Fibroblast of peridontal ligament (primary cell): ENCODE results near the gene POU4F1.

Experiments used
- DNase-seq: peaks from one replicate; pipeline ENCODE4 v3.0.0-alpha.2; 2010; ENCODE audit errors: extremely low read depth

Gene POU4F1

DNA sequence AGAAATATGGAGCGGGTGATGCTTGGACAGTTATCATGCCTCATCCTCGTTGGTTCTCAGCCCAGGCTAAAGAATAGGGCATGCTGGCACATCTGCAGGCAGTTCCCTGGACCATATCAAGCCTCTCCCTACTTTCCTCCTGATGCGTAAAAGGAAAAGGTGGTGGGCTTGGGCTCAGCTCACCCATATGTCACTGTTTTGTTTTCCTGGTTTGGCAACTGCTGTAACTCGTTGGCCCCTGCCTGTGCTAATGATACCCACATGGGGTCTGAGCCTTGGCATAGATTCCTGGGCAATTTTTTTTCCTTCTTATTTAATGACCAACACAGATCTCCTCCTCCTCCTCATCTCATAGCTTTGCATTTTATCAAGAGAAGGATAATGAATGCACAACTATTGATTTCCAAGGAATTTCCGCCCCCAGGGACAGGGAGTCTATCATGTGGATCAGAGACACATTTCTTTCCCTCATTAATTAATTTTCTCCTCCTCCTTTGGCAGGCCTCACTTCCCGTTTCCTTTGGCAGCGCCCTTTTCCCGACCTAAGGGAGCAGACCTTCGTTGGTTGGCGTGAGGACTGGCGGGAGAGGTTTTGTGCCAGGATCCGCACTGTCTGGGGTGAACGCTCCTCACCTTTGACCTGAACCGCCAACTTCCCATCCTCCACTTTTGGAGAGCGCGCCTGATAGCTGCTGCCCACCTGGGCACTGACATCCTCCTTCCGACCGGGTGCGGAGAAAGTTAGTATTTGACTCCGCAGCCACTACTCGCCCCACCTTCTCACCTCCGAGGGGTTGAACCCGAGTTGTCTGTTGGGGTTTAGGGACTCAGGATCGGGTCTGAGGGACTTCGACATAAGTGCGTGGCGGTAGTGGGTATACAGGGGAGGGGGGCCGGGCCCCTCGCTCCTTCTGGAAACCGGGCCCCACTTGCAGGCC, 3.4 kb upstream of the POU4F1 start:
- DNase-seq = no peak

DNA sequence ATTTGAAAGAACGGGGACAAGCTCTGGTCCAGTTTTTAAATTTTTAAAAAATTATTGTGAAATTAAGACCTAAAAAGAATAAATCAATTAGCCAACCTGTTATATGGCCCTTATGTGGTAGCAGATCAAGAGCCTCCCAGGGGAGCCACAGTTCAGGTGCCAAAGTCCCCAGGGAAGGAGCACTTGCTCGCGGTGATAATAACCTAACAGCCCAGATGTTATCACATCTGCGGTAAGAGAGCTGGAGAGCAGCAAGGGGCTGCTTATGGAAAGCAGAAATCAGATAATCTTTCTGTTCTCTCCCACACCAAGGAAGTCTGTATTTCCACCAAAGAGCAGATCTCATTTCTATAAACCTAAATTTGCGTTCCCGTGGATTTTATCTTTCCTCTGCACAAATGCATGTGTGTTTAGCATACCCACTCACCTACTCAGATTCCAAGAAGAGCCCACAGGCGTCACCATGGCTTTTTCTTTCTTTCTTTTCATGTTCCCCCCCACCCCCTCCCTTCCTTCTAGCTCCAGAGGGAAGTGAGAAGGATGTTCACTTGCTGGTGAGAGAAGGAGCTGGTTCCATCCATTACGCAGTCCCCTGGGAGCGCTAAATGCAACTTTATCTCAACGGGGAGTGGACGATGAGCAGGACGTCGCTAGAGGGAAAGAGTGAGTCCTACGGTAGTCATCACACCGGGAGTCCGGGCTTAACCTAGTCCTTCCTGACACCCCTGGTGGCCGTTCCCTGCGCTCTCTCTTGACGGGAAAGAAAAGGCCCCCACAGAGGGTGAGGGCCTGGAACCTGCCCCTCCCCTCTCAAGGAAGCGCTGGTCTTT, 1.6 kb upstream of the POU4F1 start:
- DNase-seq = no peak

DNA sequence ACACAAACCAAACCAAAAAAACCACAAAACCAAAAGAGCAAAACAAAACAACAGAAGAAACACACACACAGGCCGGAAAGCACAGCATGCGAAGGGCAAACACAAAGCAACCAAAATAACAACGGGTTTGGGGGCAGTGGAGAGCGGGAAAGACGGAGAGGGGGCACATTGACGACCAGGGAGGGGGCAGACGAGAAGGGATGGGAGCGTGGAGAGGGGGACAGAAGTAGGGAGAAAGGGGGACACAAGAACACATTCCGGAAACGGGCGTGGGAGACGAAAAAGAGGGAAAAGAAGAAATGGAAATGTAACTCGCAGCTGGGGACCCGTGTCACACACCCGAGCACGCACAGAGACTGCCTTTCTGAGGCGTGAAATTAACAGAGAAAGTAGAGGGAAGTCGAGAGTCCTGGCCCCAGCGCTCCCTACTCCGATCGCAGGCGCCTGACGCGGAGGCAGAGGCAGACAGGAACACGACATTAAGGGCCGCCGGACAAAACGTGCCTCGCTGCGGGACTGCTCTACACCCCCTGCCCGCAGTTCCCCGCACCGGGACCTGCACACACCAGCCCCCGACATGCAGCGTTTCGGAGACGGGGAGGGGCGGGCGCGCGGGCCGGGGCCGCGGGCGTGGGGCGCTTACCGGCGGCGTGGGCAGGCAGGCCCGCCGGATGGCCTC, 652 bp downstream of the POU4F1 start:
- no peak for DNase-seq

DNA sequence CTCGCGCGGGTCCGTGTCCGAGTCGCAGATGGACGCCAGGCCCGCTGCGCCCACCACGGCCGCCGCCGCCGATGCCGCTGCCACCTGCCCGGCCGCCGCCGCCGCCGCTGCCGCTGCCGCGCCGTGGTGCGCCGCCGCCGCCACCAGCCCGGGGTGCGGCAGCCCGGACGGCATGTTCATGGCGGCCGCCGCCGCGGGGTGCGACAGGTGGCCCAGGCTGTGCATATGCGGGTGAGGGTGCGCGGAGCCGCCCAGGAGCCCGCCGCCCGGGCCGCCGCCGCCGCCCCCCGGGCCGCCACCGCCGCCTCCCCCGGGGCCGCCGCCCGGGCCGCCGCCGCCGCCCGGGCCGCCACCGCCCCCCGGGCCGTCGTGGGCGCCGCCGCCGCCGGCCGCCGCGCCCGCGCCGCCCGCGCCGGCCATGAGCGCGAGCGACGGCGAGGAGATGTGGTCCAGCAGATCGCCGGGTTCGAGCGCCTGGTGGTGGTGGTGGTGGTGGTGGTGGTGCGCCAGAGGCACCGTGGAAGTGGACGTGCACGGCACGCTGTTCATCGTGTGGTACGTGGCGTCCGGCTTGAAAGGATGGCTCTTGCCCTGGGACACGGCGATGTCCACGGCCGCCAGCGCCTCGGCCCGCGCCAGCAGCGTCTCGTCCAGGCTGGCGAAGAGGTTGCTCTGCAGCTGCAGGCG, 1.3 kb downstream of the POU4F1 start:
- no peak for DNase-seq

DNA sequence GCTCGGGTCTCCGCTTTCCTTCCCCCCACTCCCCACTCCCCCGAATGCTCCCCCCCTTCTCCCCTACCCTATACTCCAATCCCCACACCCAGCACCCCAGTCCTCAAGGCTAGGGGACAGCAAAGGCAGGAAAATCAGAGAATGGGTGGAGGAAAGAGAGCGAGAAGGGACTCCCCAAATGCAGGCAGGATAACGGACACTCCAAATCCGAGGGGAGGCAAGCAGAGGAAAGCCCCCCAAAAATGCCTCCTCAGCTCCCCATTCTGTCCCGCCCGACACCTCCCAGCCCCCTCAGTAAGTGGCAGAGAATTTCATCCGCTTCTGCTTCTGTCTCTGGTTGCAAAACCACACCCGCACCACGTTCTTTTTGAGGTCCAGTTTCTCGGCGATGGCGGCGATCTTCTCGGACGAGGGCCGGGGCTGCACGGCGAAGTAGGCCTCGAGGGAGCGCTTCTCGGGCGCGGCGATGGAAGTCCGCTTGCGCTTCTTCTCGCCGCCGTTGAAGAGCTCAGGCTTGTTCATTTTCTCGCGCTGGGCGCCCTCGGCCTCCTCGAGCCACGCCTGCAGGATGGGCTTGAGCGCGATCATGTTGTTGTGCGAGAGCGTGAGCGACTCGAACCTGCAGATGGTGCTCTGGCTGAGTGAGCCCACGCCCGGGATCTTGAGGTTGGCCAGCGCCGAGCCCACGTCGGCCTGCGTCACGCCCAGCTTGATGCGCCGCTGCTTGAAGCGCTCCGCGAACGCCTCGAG, 2.1 kb downstream of the POU4F1 start:
- DNase-seq = no peak

DNA sequence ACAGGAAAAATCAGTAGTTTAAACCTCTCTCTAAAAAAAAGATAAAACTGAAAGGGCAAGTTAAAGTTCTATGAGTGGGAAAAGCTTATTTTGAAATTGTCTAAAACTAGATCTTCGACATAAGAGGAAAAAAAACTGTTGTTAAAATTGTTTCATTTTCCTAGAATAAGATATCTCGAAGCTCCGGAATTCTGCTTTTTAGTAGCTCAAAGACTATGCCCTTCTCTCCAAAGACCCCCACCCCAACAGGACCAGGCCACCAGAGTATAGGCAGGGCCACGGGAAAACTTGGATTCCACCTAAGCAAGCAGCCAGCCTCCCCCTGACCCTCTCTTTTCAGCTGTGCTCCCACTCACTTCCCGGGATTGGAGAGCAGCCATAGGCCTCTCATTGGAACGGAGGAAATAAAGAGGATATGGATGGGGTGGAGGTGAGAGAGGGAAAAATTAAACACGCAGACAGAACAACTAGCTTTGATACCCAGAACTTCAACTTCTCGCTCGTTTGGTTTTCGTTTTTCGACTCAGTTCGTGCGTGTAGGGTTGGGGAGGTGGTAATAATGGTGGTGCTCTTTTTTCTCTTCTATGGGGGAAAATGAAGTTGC, 3.0 kb downstream of the POU4F1 start:
- DNase-seq = no peak

DNA sequence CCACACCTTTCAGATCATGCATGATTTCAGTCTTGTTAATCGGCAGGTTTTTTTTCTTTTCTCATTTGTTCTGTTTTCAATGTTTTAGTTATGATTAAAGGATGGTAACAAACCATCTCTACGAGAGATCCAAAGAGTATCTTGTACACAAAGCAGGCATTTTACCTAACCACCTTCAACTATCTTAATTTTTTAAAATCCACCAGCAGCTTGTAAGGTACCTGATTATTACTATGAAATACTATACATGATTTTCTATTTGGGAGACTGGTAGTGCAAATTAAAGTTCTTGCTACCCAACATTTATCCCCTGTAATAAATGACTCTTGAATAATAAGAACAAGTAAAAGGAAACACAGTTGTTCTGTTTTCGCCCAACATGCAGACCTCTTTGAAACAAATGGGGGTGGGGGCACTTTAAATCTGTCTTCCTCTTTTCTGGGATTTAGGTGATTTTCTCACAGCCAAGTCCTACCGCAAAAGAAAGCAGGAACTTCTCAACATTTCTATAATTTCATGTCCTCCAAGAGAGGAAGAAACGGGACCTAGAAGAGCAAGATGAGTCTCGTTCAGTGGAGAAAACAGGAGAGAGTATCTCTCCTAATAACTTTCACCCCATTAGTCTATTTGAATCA, 3.6 kb downstream of the POU4F1 start:
- DNase-seq = no peak

DNA sequence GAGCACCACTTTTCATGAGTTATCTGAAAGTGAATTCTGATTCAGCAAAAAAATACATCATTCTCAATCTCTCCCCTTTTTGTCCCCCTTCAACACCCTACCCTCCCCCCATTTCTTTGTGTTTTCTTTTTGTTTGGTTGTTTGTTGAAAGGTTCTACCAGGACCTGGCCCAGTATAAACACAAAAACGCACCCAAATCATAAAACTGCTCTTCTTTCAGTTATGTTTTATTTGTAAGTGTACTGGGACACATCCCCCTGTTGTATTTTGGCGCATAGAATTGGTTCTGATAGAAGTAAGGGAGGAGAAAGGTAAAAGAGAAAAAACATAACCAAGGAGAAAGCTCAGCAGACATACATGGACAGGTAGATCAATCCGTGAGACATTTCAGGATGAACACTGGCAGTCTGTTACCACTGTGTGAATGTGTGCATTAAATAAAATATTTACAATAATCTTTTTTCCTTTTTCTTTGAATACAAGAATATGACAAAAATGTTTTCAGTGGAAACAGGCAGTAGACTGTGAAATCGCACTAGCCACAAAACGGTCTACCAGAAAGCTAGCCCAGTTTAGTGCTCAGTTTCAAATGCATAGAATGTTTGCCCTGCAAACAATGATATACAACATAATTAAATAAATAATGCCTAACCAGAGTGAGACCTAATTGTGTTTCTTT, 4.2 kb downstream of the POU4F1 start:
- no peak for DNase-seq

DNA sequence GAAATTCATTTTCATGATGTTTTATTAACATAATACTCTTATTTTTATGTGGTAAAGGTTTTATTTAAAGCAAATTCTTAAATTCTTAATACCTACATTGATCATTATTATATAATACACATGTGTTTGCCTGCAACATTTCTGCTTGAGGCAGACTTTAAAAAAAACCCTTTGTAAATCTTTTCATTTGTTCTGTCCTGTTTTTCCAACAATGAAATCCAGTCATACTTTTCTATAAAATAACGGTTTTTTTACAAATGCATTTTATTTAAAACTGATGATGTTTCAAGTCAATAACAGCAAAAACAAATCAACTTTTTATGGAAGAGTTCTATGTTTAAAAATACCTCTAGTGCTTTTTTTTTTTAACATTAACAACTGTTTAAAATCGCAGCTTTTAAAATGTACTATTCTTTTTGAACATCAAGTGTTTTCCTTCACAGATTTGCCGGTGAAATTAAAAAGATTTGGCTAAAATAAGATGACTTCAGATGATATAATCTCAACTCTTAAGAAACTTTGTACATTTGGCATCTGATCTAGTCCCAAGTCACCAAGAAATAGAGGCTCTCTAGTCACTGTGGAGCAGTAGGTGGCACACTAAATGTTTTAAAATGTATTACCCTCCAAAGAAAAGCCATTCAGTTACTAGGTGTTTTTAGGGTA, 5.1 kb downstream of the POU4F1 start:
- DNase-seq = no peak

DNA sequence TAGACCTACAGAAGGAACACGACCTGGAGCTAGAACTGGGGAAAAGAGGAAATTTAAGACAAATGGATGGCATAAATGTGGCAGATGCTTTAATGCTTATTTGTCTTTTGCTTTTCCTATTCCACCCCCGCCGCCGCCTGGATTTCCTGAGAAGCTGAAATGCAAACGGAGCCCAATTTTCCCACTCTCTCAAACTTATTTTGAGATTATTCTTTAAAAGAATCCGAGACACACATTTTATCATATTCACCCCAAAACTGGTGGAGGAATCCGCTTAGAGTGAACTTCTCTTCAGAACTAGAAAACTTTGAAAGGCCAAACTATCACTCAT, 5.8 kb downstream of the POU4F1 start:
- DNase-seq = no peak

DNA sequence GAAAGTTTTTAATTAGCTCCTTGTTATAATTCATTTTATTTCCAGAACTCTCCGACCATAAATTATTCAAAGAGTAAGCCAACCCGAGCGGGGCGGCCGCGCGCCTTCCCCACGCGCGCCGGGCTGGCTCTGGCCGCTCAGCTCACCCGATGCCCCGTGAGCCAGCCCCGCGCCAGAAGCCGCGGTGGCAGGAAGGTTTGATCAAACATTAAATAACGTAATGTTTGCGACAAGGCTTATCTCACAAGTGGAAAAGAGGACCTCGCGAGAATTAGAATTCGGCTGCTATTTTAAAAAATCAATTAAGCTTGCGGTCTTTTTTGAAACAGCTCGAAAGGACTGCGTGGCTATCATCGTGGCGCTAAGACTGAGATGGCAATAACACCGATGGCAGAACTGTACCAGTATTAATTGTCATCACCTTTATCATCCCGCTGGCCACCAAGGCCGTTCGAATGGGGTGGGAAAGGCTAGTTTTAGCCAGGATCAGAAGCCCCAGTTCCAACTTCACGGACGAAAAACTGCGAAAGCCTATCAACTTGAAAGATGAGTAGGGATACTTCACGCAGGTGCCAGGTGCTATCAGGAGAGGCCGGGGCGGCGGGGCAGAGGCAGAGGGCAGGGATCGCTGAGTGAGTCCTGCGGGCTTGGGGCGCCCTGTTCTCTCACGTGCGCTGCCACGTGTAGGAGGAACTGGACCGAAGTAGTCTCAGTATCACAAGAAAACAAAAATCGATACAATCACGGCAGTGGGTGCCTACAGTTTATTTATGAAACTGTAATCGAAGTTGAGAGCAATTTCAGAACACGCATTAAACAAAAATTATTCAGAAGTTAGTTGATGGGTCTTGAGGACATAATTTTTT, 6.4 kb downstream of the POU4F1 start:
- DNase-seq = no peak

DNA sequence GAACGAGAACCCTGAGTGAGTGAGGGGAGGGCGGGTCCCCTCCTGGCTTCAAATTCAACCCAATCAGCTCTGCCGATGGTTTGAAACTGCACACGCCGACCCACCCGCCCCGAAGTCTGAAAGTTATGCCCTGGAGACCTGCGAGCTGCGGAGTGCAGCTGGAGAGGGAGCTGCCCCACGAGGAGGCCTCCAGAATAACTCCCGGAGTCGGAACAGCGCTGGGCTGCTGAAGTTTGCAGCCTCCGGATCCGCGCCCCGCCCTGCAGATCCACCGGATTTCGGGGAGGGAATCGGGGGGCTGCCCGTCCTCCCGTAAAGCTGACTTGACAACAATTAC, 7.0 kb downstream of the POU4F1 start:
- DNase-seq = no peak

DNA sequence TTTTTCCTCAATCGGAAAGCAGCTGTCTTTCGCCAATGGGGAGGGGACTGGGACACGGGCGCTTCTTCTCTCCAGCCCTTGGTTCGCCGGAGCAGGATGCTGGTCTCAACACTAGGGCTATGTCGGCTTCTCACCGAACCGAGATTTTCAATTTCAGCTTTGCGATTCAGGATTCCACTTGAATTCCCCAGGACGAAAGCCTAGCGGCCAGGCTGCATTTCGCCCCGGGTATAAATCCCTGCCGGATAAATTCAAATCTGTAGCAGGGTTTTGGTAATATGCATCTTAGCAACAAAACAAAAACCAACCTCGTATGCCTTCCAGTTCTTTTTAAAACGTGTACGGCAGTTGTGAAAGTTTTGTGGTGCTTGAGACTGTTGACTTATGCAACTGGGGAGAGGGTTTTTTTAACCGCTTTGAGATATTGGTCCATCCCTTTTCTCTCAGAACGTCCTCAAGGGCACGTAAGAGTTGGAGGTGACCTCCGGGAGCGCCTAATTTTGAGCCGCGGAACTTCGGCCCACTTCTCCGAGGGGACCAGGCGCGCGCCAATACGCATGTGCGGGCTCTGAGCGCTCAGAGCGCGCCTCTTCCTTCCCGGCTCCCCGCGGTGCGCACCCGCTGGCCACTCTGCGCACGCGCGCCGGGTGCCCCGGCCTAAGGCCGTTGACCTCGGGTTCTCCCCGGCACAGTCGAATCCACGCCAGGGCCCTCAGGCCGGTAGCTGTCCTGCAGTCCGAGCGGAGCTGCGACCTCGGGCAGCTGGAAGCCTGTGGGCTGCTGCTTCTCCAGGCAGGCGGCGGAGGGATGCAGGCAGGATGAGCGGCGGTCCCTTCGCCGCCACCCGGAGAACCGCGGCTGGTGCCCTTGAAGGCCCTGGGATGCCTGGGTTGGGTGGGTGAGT, 7.6 kb downstream of the POU4F1 start:
- DNase-seq = no peak

DNA sequence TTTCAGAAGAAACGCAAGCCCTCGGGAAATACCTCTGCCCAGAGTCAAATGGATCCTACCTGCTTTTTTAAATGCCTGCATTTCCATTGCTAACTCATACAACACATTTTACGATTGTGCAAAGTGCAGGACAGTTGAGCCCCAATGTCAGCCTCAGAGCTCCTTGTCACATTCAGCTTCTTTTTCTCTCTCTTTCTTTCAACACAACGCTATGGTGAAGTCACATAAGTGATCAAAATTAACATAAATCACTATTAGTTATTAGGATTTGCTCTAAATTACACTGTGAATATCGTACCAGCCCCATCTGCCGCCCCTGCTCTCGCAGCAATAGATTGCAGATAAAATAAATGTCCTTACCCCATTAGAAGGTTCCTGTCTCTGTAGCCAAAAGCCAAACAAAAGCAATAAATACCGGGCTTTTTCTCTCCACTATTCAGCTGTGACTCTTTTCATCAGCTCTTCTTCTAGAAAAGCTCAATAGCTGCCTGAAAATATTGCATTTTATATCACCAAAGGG, 8.8 kb downstream of the POU4F1 start:
- DNase-seq = no peak

DNA sequence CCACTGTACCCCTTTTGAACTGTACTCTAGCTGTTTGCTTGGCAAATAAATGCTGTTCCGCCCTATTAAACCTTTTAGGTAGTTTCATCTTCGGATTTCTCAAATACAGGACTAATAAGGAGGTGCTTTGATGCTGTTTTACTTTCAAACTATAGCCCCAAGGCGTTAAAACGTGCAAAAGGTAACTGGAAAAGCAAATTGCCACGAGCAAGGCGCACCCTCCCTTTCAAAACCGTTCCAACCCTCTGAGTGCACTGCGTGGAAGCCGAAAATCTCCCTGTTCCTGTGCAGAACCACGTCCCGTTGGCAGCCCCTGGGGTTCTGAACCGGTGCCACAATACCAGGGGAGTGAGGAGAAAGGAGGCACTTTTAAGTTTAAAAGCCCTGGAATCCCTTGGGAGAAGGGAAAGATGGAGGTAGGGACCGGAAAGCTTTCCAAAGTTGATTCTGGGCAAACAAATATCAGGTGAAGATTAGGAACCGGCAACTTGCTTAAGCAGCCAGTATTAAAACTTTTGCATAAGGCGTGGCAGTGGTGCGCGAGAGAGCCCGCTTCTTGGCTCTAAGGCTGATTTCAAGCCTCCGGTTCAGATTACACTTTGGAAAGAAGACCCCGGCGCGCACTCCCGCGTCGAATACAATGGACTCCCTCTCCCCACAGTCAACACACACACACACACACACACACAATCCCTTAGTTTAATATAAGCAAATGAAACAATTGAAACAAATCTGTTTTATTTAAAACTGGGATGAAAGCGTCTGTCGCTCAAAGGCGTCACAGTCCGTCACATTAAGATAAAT, 9.5 kb downstream of the POU4F1 start:
- DNase-seq = no peak

DNA sequence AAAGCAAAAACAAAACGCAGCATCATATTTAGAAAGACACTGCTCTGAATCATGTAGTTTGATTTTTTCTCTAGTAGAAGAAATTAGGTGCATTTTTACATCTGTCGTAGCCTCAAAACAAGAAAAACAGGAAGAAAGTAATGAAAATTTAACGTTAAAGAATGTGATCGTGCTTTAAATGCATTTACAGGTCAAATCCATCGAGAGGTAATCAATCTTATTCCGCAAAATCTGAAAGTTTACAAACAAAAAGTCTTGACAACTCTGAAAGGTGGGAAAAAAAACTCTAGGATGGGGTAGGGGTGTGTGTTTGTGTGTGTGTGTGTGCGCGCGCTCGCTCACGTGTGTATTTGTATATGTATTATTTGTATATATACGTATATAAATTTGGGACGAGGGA, 10.2 kb downstream of the POU4F1 start:
- no peak for DNase-seq
